Subcutaneous adipose tissue (tissue), 4 donors: ENCODE results near the gene SIVA1. TPM values are rescaled to one million over a fixed set of nuclear protein-coding genes. Genes with fewer than 3 reads are reported as not detected.

Experiments
- total RNA-seq, 4 donors: library from RNA; depleted of rRNA; stranded (reverse); fragments of >200 nt; gene quantifications; one replicate each; pipeline ENCODE4 v1.1.0, GENCODE V29; 2016
- TF ChIP-seq, protein P1 (sequence below): fragments of 450-650 bp; IDR thresholded peaks from one replicate; pipeline ENCODE4 v1.5.1; 2016; ENCODE audit warnings: low read depth, mild to moderate bottlenecking, control low read depth, antibody characterized with exemption, moderate library complexity

SIVA1 gene
- total RNA-seq, 4 donors from 2014 or later, result 65.4 to 232 (median 169) TPM

GRCh38 chr14:104732931-104733681 is 19.8 kb upstream of the SIVA1 start:
- TF ChIP-seq, protein P1, sequence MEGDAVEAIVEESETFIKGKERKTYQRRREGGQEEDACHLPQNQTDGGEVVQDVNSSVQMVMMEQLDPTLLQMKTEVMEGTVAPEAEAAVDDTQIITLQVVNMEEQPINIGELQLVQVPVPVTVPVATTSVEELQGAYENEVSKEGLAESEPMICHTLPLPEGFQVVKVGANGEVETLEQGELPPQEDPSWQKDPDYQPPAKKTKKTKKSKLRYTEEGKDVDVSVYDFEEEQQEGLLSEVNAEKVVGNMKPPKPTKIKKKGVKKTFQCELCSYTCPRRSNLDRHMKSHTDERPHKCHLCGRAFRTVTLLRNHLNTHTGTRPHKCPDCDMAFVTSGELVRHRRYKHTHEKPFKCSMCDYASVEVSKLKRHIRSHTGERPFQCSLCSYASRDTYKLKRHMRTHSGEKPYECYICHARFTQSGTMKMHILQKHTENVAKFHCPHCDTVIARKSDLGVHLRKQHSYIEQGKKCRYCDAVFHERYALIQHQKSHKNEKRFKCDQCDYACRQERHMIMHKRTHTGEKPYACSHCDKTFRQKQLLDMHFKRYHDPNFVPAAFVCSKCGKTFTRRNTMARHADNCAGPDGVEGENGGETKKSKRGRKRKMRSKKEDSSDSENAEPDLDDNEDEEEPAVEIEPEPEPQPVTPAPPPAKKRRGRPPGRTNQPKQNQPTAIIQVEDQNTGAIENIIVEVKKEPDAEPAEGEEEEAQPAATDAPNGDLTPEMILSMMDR, result no peak

DNA sequence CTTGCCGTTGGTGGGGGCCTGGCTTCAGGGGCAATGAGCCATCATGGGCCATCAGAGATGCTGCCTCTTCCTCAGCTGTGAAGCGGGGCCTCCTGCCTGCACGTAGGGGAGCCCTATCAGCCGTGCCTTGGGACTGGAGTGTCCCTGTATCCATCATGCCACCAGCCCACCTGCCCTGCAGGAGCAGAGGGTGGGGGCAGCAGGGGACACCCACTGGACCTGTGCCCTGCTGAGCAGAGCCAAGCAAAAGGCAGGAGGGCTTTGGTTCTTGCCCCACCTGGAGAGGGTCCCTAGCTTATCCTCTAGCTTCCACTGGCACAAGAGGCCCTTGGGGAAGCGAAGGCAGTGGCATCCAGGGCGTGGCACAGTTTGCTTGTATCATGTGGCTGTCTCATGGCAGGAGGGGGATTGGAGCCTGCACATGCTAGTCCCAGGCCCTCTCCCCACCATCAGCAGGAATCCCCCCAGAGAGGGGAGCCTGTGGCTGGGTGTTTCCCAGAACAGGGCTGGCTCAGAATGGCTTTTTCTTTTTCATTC is 18.8 kb upstream of the SIVA1 start:
- TF ChIP-seq, protein P1, result no peak

- TF ChIP-seq, protein P1, result no peak
Measured at GRCh38 chr14:104734601-104734990, 18.4 kb upstream of the SIVA1 start.

GRCh38 chr14:104734991-104735779 is 17.8 kb upstream of the SIVA1 start:
- TF ChIP-seq, protein P1, result no peak

GRCh38 chr14:104735830-104736642 is 16.9 kb upstream of the SIVA1 start:
- TF ChIP-seq, protein P1, result no peak

GRCh38 chr14:104738375-104739019 is 14.4 kb upstream of the SIVA1 start:
- TF ChIP-seq, protein P1, result no peak
